ENCODE measurements around the gene TMTC1. TPM values are rescaled to one million over a fixed set of nuclear protein-coding genes. Genes with fewer than 3 reads are reported as not detected.
A peak's percentile ranks its signal among the peaks of the same experiment; 100 is the strongest.

Gene TMTC1
- total RNA-seq, 1 experiment from 2014 or later, result 136 TPM

DNA sequence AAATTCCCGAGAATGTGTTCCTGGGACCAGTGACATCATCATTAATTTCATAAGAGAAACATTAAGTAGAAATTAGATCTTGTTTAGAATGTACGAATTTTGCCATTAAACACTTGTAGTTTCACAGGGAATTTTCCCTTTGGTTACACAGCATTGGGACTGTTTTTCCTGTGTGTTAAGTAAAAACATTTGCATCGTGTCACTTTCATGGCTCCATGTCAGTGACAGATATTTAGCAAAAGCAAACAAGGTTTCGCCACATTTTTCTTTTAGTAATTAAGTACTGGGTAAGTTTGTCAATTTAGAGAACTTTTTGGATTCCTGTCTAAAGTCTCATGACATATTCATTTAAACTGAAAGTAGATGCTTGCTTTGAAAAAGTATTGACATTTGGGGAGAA is 240.7 kb downstream of the TMTC1 start:
- DNase-seq (ENCODE audit: low read depth), result no peak

DNA sequence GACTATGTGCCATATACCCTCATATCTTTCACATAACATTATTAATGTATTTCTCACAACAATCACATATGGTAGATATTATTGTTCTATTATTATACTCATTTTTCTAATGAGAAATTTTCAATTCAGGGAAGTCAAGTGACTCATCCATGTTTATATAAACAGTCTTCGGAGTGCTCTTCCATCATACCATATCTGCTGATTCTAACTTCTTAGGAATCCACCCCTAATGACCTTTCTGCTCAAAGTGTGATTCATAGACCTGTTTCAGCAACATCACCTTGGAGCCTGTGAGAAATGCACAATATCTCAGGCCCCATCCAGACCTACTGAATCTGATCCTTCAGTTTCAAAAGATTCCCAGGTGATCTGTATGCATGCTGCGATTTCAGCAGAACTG is 246.4 kb downstream of the TMTC1 start:
- DNase-seq (ENCODE audit: low read depth), result peak; percentile 38

DNA sequence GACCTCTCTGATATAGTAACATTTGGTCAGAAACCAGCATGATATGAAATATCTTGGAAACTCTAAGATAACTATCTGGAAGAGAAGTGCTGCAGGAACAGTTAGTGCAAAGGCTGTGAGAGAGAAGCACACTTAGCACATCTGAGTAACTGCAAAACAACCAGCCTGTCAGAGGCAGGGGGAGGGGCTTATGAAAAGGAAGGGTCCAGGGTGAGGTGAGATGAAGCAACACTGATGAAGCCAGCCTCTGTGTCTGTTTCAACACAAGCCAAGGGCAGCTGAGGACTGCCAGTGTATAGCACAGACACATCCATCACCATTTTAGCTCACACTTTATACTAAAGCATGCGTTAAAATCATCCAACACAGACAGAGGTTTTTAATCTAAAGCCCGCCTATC is 248.8 kb downstream of the TMTC1 start:
- peak; percentile 76 for DNase-seq (ENCODE audit: low read depth)

DNA sequence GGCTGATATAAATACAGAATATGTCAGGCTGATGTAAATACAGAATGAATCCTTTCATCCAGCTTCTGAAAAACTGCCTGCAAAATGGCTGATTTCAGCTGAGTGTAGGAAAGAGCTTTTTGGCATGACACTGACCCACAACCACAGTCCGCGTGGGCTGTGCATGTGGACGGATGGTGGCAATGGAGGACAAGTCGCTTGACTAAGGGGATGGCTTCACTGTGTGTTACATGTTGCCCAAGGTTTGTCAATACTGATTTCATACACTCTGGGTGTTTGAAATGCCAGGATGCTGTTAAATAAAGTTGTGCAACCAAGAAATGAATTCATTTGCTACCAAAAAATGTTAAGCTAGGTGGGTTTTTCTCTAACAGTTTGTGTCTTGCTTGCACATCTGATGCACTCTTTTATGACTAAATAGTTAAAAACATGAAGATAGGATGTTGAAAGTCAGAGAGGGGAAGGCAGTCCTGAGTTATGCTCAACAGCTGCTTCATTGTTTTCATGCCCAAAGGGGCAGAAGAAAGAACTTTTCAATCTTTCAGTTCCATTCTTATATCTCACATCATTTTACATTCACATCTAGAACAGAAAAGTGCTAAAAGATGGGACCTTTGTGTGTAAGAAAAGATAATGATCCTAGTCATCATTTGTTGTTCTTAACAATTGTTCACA is 249.8 kb downstream of the TMTC1 start:
- DNase-seq (ENCODE audit: low read depth), result peak; percentile 76

DNA sequence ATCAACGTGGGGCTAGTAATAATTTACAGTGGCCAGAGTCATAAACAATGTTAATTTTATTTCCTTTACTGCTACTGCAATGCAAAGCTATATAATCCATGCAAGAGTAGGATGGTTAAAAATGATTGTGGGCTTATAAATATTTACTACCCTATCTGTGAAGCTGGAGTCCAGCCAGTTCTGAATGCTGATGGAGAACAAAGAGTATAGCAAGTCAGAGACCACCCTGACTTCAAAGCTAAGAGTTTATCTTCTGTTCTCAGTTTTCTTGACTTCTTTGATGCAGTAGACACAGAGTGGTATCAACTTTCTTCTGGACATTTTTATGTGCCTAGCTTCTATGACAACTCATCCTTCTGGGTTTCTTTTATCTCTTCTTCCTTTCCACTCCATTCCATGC is 252.3 kb downstream of the TMTC1 start:
- no peak for DNase-seq (ENCODE audit: low read depth)

DNA sequence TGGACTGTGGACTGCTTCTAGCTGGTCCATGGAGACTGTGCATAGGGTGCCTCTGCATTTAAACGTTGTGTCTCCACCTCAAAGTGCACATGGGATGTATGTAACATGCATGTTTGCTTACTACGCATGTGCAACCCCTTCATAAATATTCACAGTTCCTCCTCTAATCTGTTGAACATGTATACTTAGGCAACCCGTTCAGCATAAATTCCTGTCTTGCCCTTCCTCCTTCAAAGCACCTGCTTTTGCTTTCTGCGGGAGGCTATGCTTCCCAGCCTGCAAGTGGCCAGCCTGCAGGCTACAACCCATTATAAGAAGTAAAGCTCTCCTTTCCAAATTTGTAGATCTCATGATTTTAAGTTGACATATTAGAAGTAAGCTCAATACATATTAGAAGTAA is 253.3 kb downstream of the TMTC1 start:
- no peak for DNase-seq (ENCODE audit: low read depth)

DNA sequence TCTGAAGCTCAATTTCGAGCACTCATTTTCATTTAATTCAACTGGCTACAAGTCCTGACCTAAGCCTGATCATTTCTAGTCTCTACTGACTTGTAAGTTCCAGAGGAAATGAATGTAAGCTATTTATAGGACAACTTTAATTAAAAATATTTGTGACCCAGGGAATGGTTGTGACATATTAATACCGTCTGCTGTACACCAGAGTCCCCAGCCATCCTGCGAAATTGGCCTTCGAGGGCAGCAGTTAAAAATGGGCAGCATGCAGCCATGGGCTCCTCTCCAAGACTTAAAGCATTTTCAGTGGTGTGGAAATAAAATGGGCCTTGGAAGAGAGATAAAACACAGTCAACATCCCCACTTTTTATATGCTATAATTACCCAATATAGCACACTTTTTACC is 255.6 kb downstream of the TMTC1 start:
- no peak for DNase-seq (ENCODE audit: low read depth)

DNA sequence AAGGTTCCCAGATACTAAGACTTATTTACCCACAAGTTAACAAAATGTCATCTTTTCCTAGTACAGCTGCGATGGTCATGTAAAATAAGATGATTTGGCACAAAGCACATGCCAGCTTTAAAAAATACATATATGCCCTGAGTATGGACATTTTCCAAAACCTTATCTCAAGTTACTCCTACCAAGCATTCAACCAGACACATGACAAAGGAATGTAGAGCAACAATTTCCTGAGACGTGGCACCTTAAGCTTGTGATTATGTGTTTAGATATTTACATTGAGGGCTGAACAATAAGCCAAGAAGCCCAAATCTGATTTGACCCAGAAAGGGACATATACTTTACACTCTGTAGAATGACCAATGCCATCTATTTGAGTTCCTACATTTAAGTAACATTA is 261.8 kb downstream of the TMTC1 start:
- DNase-seq (ENCODE audit: low read depth), result peak; percentile 35

DNA sequence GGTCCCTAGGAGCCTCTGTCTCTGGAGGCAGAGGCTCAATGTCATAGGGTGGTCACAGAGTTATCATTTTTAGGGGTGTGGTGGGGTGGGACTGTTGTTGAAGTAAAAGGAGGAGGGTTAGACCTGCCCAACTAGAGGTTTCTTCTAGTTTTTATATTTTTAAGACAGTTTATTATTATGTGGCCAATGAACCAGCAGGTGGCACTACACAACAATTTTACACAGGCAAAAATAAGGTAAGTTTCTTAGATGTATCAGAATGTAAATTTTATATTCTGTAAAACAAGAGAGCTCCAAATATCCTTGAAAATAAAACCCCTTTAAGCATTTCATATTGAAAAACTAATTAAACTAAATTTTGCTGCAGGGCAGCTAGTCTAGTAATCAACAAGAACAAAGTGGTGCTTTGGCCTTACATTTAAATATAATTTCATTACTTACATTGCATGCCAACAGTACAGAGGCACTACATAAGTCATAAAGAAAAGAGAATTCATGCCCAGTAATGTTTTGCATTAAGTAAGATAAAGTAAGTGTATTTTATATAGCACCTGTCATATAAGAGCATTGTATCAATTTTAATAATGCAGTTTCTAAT is 264.1 kb downstream of the TMTC1 start:
- DNase-seq (ENCODE audit: low read depth), result peak; percentile 56

DNA sequence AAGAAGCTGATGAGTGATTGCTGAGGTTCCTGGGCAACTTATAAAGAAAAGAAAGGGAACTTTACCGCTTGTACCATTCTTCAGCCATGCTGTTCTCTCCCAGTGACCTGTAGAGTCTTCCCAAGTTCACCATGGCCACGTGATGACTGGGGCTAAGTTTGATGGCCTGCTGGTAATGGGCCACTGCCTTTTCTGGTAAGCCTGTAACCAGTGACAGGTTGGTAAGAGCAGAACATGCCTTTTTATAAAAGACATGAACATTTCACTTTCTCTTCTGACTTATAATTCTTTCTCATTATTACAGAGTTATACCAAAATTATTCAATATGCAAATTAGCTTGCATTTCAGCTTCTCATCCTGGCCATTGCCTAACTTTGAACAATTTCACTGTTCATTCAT is 265.3 kb downstream of the TMTC1 start:
- no peak for DNase-seq (ENCODE audit: low read depth)

DNA sequence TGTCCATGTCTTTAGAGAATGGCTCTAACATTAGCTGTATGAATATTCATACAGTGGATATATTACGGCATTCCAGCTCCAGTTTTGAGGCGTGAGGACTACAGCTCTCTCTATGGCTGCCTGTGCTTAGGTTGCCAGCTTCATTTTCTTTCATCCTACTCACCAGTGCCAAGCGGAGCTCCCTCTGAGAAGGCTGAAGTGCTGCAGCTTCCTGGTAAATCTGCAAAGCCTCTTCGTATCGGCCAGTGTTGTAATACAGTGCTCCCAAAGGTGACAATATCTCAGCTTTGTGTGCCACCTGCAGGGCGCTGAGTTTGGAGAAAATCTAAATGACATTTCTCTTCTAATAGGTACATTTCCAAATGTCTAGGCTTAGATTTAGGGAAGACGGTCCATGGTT is 266.5 kb downstream of the TMTC1 start:
- DNase-seq (ENCODE audit: low read depth), result no peak

DNA sequence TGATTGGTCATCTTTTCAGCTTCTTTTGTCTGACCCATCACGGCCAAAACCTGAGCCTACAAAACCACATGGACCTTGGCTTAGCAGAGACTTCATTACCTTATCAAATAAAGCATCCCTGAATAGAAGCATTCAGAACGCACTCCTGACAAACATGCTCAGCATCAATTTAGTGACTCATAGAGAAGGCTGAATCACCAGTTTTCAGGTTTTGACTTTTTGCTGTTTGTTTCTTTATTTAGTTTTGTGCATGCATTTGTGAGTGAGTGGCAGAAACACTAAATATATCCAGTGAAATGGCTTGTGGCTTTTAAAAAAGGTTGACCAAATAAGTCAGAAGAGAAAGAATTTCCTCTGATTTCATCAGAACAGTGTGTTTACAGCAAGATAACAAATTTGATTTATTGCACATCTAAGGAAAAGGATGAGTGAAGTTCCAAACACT is 267.3 kb downstream of the TMTC1 start:
- peak; percentile 54 for DNase-seq (ENCODE audit: low read depth)

DNA sequence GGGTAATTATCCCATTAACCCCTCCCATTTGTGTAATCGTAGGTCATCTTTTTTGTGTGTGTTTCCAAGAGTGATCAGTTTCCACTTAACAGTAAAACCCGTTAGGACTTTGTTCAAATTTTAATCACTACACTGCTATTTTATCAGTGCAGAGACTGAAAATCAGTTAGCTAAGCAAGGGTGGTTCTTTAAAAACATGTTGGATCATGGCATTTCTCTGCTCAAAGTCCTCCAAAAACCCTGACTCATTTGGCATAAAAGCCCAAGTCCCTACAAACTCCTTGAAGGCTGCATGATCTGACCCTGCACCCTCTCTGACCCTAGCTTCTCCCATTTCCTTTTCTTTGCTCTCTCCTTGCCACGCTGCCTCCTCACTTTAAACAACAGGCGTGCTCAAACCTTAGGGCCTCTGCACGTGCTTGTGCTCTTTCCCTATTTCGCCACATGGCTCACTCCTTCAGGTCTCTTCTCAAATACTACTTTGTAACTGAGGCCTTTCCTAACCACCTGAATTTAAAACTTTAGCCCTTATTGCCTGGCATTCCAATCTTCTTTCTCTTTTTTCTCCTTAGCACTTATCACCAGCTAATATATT is 273.1 kb downstream of the TMTC1 start:
- DNase-seq (ENCODE audit: low read depth), result no peak

DNA sequence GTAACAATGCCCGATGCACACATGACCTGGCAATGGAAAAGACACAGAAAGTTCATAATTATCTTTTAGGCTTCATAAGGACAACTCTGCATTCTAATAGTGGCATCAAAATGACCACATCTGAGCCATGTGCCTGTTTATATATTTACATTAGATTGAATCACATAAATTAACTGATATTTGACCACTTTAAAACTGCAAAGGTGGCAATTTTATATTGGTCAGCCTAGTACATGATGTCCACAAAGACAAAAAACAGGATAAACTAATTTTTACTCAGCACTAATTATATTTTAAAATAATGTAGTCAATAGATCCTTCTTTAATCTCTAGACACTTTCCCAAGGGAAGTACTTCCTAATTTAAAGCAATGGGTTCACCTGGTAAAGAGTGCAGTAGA is 274.2 kb downstream of the TMTC1 start:
- DNase-seq (ENCODE audit: low read depth), result no peak

DNA sequence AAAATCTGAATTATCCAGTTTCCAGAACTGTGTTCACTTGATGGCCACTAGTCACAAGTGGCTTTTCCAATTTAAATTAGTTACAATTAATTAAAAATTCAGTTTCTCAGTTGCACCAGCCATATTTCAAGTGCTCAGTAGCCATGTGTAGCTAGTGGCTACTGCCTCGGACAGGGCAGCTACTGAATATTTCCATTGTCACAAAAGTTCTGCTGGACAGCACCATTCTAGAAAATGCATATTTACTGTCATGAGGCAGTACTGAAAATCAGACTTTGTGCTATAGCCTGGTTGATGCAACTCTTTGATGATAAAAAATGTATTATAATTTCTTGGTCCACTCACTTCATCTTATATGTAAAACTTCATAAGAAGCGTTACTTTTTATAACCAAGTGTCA is 274.8 kb downstream of the TMTC1 start:
- DNase-seq (ENCODE audit: low read depth), result no peak

DNA sequence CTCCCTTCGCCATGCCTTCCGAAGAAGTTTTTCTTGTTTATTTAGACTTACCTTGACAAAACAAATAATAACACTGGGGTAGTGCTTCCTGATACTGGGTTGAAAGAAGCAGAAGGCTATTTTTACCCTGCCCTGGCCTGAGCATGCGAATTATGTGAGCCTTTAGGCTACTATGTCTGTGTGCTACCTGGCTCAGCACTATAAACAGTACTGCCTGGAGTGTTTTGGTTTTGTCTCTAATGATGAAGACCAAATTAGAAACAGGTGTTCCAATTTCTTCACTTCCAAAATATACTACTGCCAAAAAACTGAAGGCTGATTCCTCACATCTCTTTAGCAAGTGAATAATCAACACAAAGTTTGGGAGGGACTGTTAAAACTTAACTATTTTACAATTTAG is 278.6 kb downstream of the TMTC1 start:
- no peak for DNase-seq (ENCODE audit: low read depth)

DNA sequence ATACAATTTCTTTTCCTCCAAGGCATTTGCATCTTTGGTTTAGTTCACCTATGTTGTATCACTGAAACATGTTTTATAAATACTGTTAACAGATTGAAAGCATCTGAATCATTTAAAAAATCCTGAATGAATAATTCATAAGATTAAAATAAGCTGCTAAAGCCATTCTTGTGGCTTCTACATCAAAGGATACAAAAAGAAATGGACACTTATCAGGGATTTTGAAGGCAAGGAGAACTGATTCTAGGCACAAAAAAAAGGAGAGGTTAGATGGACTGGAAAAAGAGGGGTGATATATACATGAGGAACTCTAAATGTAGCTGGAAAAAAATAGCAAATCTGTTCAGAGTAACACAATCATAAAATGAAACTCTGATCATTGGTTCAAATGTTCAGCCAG is 280.5 kb downstream of the TMTC1 start:
- DNase-seq (ENCODE audit: low read depth), result no peak

DNA sequence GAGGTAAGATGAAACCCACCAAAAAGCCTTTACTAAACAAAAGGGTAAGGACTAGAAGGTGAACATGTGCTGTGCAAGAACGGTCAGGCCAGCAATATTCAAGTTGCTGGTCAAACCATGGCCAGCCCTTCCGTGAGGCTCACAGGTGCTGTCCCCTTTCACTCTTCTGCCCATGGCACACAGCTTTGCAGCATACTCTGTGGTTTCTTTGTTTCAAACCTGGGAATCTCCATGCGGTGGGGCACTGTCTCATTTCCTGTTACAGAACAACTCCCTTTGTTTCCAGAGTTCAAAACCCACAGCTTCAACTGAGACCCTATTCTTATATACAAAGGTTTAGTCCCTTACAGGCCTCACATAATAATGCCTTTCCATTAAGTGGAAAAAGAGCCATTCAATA is 284.5 kb downstream of the TMTC1 start:
- DNase-seq (ENCODE audit: low read depth), result no peak

DNA sequence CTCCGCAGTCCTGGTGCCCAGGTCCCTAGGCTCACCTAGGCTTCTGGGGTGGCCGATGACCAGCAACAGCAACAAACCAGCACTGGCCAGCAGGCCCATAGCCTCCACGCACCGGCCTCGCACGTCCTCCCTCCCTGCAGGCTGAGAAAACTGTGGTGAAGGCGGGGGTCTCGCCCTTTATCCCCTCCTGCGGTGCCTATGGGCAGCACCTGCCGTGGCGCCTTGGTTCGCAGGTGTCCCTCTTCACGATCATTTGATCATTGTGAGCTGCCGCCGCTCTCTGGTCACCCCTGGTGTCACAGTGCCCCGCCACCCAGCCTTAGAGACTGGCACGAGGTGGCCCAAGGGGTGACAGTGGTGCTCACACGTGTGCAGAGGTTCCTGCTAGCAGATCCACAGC is 286.2 kb downstream of the TMTC1 start, which contains the start of gene OVCH1:
OVCH1 (minus strand) TSS at position 99 of the 400 bp plus-strand sequence; CDS start at position 99, 0 bp downstream.
- DNase-seq (ENCODE audit: low read depth), result no peak

DNA sequence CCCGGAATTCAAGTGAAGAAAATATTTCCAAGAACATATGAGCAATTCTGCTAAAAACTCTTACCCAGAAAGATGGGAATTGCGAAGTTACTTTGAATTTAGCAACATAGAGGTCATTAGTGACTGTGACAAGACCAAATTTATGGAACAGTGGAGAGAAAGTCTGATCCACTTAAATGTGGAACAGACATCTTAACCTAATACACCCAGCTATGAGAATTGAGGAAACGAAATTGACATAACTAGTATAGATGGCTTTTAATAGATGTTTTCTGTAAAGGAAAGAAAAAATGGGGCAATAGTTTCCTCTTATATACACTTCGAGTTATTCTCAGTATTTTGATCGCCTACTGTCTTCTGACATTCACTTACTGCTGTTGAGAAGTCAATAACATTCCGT is 290.9 kb downstream of the TMTC1 start:
- DNase-seq (ENCODE audit: low read depth), result no peak

DNA sequence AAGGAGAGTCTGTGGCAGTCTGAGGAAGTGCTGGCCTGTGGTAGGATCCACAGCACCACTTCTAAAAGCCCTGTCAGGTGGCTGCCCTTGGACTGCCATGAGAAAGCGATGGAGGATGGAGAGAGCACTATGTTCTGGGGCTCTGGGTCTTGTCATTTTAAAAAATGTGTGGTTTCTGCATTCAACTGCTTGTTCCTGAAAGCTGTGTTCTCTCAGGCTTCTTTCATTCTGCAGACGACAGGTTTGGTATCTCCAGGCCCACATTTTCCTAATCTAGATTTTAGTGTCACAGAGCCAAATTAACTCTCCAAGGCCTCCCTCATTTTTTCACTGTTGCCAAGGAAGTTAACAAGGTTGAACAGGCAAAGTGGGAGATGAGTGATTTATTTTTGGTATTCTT is 296.8 kb downstream of the TMTC1 start:
- no peak for DNase-seq (ENCODE audit: low read depth)

DNA sequence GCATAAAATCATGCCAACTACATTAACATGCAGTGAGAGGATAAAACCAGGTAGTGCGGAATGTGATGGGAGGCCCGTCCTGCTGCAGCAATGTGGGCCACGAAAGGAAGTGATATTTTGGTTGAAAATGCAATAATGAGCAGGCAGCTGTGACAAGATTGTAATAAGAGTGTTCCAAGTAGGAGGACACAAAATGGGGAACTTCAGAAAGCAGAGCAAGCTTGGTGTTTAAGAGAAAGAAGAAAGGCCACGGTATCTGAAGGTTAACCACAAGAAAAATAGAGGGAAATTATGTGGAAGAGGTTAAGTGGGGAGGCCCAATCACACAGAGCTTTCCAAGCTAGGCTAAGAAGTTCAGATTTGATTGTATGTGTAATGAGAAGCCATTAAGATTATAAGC is 320.5 kb downstream of the TMTC1 start:
- DNase-seq (ENCODE audit: low read depth), result no peak

DNA sequence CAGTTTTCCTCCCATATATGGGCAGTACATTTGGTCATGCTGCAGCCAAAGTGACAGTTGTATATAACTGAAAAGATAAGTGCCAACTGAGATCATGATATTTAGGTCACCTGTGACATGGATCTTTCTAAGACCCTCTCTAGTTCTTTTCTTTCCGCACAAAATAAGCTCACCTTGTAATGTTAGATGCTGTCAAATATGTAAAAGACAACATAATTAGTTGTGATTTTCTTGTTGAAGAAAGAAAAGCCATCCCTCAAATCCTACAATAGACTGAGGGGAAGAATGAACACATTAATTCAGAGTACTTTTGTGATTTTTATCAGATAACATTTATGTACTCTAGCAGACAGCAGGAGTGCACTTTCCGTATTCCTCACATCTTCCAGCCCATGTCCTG is 323.7 kb downstream of the TMTC1 start:
- DNase-seq (ENCODE audit: low read depth), result no peak

Data from LHCN-M2 (cell line).